Suprapubic skin (tissue), 4 donors: ENCODE results near the gene IPO5.

ENCODE experiments used
- CTCF ChIP-seq, 2 donors: fragments of 200-600 bp in 1 of 2; fragments of 450-650 bp in 1 of 2; sonication (generic) in 1 of 2; IDR thresholded peaks; one replicate each; pipeline ENCODE4 v1.5.1; 2016 to 2019; ENCODE audit warnings: antibody characterized with exemption in 2 of 2, mild to moderate bottlenecking in 1 of 2, moderate library complexity in 1 of 2
- POLR2A ChIP-seq, 2 donors: fragments of 450-650 bp; IDR thresholded peaks; one replicate each; pipeline ENCODE4 v1.6.1; 2017; ENCODE audit warnings: antibody characterized with exemption in 2 of 2, mild to moderate bottlenecking in 2 of 2, moderate library complexity in 2 of 2
- POLR2AphosphoS5 ChIP-seq, 3 donors: sonication (generic); formaldehyde crosslinking; IDR thresholded peaks; one replicate each; pipeline ENCODE4 v1.6.1; 2017; ENCODE audit warnings: antibody characterized with exemption in 3 of 3

- TF ChIP-seq CTCF (IDR thresholded peaks at IDR 0.05) = no peak
- TF ChIP-seq POLR2A (IDR thresholded peaks at IDR 0.05) = no peak
- no peak for TF ChIP-seq POLR2AphosphoS5 (IDR thresholded peaks at IDR 0.05)
Observed at GRCh38 chr13:98035373-98035772, 81.9 kb downstream of the IPO5 start.
